Measurements from ENCODE around the gene E2F8.

- TF ChIP-seq CTCF (IDR thresholded peaks at IDR 0.05; ENCODE audit: poor library complexity, severe bottlenecking) (no peak), REST (IDR thresholded peaks at IDR 0.05; ENCODE audit: borderline replicate concordance) (no peak), EZH2 (IDR thresholded peaks at IDR 0.05; ENCODE audit: borderline replicate concordance, insufficient read depth, low read length, poor library complexity, severe bottlenecking) (no peak), POLR2AphosphoS5 (IDR thresholded peaks at IDR 0.05) (no peak), TAF1 (IDR thresholded peaks at IDR 0.05; ENCODE audit: low read depth) (no peak), EP300 (conservative IDR thresholded peaks at IDR 0.05; ENCODE audit: poor library complexity, severe bottlenecking) (no peak)
Observed at GRCh38 chr11:19218786-19219460, 21.8 kb downstream of the E2F8 start.

Data from neural cell (in vitro differentiated cells).